Dendritic cell treated with granulocyte-macrophage colony-stimulating factor and Interleukin-4, amounts not matched to agents 40 ng/mL and 50 ng/mL, for 4 days (primary cell): ENCODE data around the gene TCF15.
"Not testable (repeated sequence)": the region's sequence is repeated elsewhere in the genome, so short reads cannot be mapped to it uniquely, and the experiment has no call there.

ENCODE experiments used
- H3K27ac Mint-ChIP-seq: one replicate; pipeline ENCODE4 v1.8.0; 2022; ENCODE audit warnings: mild to moderate bottlenecking, mixed read lengths
- H3K27me3 Mint-ChIP-seq: one replicate; pipeline ENCODE4 v1.8.0; 2022; ENCODE audit warnings: mild to moderate bottlenecking, mixed read lengths
- H3K36me3 Mint-ChIP-seq: one replicate; pipeline ENCODE4 v1.8.0; 2022; ENCODE audit warnings: low read depth, mixed read lengths
- H3K4me1 Mint-ChIP-seq: one replicate; pipeline ENCODE4 v1.8.0; 2022; ENCODE audit warnings: low read depth, mixed read lengths
- H3K4me3 Mint-ChIP-seq: one replicate; pipeline ENCODE4 v1.8.0; 2022; ENCODE audit warnings: mild to moderate bottlenecking, moderate library complexity, mixed read lengths
- H3K9me3 Mint-ChIP-seq: one replicate; pipeline ENCODE4 v1.8.0; 2022; ENCODE audit warnings: mixed read lengths
- intact Hi-C: fragments of 100-400 bp; cut with micrococcal nuclease; formaldehyde crosslinking; loops from one replicate; pipeline ENCODE4 v1.15.0; 2022

Gene TCF15

DNA sequence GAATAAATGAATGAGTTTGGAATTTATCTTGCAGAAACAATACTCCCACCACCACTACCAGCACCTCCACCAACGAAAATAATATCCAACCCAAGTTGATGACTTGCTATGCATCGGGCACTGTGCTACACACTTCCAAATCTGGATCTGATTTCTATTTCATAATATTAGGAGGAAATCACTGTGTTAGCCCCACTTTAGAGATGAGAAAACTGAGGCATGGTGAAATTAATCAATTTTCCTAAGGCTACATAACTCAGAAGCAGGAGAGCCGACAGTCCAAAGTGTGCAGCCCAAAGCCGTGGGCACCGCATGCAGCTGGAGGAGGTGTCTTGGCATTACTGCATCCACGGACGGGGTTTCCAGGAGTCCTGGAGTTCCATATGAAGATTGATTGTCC, 17.6 kb downstream of the TCF15 start:
- H3K9me3 Mint-ChIP-seq, result no peaks in the 10 kb centered on the region
- H3K27me3 Mint-ChIP-seq, result peaks cover 12% of the 10 kb centered on the region
- no peak overlapping the region for H3K4me3 Mint-ChIP-seq
- H3K4me1 Mint-ChIP-seq, result peaks cover 8% of the 10 kb centered on the region
- no peak overlapping the region for H3K27ac Mint-ChIP-seq
- no peaks in the 10 kb centered on the region for H3K36me3 Mint-ChIP-seq
- intact Hi-C loops, result no loop called here

DNA sequence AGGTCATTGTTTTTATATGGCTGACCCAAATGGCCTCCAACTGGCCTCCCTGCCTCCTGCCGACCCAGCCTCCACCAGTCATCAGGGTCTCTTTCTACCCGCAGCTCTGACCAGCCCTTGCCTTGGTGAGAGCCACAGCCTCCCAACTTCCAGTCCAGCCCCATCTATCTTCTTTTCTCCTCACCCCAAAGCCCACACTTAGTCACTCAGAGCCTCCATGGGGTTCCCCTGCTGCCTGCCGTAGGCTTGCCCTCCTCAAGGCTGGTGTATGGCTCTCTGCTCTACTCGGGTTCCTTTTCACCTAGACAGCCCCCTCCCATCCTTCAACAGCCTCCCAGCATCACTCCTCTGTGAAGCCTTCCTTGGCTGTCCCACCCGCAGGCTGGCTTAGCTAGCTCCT, 18.2 kb downstream of the TCF15 start:
- H3K9me3 Mint-ChIP-seq, result no peaks in the 10 kb centered on the region
- no peaks in the 10 kb centered on the region for H3K36me3 Mint-ChIP-seq
- H3K4me3 Mint-ChIP-seq, result no peak overlapping the region
- H3K27me3 Mint-ChIP-seq, result peaks cover 12% of the 10 kb centered on the region
- intact Hi-C loops, result no loop called here
- peak overlapping the region; percentile 10 for H3K27ac Mint-ChIP-seq
- peaks cover 8% of the 10 kb centered on the region for H3K4me1 Mint-ChIP-seq

DNA sequence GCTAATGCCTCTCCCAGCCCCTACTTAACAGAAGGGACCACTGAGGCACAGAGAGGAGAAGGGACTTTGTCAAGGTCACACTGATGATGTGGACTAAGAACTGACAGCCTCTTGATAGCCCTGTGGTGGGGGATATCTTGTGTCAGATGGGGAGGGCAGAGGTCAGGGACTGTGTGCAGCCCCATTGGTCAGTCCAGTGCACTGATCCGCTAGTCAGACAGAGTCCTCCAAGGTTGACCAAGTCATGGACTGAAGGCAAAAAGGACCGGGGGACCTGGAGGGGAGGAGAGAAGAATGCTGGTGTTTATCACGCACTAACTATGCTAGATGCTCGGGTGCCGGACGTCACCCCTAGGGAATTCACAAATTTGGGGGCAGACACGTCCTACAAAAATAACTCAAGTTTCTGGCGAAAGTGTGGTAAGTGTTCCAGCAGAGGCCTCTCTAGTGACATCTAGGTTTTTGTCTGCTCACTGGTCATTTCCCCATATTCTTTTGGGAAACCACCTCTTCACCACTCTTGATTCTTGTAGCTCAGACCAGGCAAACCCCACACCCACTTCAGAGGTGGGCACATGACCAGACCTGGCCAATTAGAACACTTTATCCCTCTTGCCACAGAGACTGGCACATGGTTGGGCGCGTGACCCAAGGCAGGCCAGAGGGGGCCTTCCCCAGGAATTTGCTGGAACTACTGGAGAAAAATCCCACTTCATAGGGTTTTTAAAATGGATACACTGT, 21.0 kb downstream of the TCF15 start:
- intact Hi-C loops, result no loop called here
- Mint-ChIP-seq H3K36me3 (no peaks in the 10 kb centered on the region), H3K4me3 (no peak overlapping the region), H3K27ac (no peak overlapping the region), H3K27me3 (peaks cover 10% of the 10 kb centered on the region), H3K9me3 (no peaks in the 10 kb centered on the region), H3K4me1 (peaks cover 8% of the 10 kb centered on the region)

DNA sequence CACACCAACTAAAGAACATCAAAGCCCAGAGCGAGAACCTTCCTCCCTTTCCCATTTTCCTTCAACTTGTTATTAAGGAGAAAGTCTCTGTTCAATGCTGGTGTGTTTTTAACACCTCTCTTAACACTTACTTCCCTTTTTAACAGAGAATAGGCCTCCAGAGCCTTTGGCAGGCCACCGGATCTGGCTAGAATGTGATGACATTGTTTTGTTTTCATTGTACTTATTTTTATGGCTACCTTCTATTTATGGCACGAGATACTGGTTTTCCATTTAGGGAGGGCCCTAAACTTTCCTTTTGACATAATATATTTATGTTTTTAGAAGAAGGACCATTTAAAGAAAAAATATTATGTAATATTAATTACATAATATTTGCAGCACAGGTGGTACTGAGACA, 21.6 kb downstream of the TCF15 start:
- H3K36me3 Mint-ChIP-seq, result no peaks in the 10 kb centered on the region
- intact Hi-C loops, result no loop called here
- peaks cover 8% of the 10 kb centered on the region for H3K4me1 Mint-ChIP-seq
- H3K4me3 Mint-ChIP-seq, result no peak overlapping the region
- H3K9me3 Mint-ChIP-seq, result no peaks in the 10 kb centered on the region
- H3K27ac Mint-ChIP-seq, result no peak overlapping the region
- peaks cover 10% of the 10 kb centered on the region for H3K27me3 Mint-ChIP-seq

DNA sequence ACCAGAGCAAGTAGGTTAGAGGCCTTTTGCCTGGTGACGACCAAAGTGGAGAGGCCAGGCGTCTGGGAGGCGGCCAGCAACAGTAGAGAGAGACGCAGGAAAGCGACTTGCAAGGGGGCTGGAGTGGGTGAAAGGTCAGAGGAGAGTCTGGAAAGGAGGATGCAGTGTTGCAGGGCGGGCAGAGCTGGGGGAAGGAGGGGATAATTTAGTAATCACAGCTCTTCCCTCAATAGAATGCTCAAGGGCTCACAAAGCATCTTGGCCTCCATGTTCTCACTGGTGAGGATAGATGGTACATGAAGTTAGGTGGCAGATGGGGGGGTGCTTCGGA, 25.2 kb downstream of the TCF15 start:
- peaks cover 8% of the 10 kb centered on the region for H3K4me1 Mint-ChIP-seq
- H3K27ac Mint-ChIP-seq, result no peak overlapping the region
- intact Hi-C loops, result no loop called here
- no peaks in the 10 kb centered on the region for H3K36me3 Mint-ChIP-seq
- no peak overlapping the region for H3K4me3 Mint-ChIP-seq
- H3K27me3 Mint-ChIP-seq, result peaks cover 2% of the 10 kb centered on the region
- H3K9me3 Mint-ChIP-seq, result no peaks in the 10 kb centered on the region

DNA sequence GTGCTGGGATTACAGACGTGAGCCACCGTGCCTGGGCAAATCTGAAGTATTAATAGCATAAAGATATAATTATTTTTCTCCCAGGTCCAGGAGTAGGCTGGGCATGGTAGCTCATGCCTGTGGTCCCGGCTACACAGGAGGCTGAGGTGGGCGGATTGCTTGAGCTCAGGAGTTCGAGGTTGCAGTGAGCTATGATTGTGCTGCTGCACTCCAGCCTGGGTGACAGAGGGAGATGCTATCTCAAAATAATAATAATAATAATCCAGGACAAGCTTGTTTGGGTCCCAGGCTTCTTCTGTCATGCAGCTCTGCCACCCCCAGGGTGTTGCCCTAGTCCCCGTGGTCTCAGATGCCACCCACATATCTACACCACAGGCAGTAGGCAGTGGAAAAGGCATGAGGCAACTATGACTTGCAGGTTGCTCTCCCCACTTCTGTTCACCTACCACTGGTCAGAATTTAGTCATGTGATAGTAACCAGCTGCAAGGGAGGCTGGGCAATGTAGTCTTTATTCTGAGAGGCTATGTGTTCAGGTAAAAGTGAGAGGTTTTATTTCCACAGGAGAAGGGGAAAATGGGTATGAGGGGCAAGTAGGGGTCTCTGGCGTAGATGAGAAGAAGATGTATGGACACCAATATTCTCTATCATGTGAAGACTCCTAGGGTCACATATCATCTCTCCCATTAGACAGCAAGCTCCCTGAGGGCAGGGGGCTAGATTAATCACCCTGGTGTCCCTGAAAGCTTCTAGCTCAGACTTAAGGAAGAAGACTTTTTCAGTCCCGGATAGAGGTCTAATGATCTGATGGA, 25.7 kb downstream of the TCF15 start:
- Mint-ChIP-seq H3K27me3 (peaks cover 2% of the 10 kb centered on the region), H3K36me3 (no peaks in the 10 kb centered on the region), H3K27ac (no peak overlapping the region), H3K9me3 (no peaks in the 10 kb centered on the region), H3K4me3 (no peak overlapping the region), H3K4me1 (peaks cover 6% of the 10 kb centered on the region)
- intact Hi-C loops, result no loop called here

DNA sequence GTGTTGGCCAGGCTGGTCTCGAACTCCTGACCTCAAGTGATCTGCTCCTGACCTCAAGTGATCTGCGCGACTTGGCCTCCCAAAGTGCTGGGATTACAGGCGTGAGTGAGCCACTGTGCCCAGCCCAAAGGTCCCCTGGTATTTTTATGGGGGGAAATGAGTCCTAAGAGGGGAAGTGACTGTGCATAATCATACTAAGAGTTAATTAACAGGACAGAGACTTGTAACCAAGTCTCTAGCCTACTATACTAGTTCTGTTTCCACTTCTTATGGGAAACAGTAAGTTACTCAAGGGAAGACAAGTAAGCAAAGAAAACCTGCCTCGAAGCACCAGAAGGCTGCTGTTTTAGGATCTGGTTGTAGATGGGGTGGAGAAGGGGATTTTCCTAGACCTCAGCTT, 27.9 kb downstream of the TCF15 start:
- H3K4me1 Mint-ChIP-seq, result peaks cover 2% of the 10 kb centered on the region
- no peak overlapping the region for H3K4me3 Mint-ChIP-seq

DNA sequence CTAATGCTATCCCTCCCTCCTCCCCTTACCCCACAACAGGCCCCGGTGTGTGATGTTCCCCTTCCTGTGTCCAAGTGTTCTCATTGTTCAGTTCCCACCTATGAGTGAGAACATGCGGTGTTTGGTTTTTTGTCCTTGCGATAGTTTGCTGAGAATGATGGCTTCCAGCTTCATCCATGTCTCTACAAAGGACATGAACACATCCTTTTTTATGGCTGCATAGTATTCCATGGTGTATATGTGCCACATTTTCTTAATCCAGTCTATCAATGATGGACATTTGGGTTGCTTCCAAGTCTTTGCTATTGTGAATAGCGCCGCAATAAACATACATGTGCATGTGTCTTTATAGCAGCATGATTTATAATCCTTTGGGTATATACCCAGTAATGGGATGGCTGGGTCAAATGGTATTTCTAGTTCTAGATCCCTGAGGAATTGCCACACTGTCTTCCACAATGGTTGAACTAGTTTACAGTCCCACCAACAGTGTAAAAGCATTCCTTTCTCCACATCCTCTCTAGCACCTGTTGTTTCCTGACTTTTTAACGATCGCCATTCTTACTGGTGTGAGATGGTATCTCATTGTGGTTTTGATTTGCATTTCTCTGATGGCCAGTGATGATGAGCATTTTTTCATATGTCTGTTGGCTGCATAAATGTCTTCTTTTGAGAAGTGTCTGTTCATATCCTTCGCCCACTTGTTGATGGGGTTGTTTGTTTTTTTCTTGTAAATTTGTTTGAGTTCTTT, 31.0 kb downstream of the TCF15 start:
- H3K27me3 Mint-ChIP-seq, H3K4me1 Mint-ChIP-seq, H3K9me3 Mint-ChIP-seq, H3K36me3 Mint-ChIP-seq, H3K4me3 Mint-ChIP-seq, intact Hi-C loops, H3K27ac Mint-ChIP-seq: not testable (repeated sequence)

More for the DNA sequence above, 27.9 kb downstream of the TCF15 start:
- H3K36me3 Mint-ChIP-seq, result no peaks in the 10 kb centered on the region
- no peak overlapping the region for H3K27ac Mint-ChIP-seq
- H3K27me3 Mint-ChIP-seq, result peaks cover 2% of the 10 kb centered on the region
- H3K9me3 Mint-ChIP-seq, result no peaks in the 10 kb centered on the region
- intact Hi-C loops, result no loop called here

DNA sequence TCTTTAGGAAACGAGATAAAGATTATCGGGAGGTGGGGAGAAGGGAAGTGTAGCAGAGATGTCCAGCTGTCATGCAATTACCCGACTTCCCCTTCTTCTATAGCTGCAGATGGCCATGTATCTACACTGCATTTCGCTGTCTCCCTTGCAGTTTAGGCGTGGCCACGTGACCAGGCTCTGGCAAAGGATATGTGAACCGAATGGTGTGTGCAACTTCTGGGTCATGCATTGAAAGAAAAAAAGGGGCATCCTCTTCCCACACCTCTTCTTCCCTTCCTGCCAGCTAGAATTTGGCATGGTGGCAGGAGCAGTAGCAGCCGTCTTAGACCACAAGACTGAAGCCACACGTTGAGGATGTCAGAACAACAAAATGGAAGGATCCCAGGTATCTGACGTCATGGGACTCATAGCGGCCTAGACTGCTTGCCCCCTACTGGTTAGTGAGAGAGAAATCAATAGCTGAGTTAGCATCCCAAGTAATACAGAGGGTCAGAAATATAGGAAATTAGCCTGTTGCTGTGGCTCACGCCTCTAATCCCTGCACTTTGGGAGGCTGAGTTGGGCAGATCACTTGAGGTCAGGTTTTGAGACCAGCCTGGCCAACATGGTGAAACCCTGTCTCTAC, 32.8 kb downstream of the TCF15 start:
- intact Hi-C loops, result no loop called here
- H3K27me3 Mint-ChIP-seq, result peaks cover 27% of the 10 kb centered on the region

DNA sequence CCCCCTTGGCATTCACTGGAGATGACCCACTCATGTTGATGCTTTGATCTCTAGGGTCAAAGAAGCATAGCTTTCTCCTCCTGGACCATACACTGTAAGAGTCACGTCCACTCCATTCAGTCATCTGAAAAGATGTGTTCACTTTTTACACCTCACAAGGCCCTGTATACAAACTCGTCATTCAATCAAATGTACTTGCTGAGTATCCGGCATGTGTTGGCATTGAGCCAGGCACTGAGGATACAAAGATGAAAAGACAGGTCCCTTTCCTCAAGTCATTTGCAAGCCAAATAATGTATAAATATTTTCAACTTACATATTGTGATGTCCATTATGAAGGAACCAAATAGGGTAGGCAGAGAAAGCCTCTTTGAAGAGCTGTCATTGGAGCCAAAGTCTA, 34.0 kb downstream of the TCF15 start:
- no peaks in the 10 kb centered on the region for H3K9me3 Mint-ChIP-seq
- no peak overlapping the region for H3K4me3 Mint-ChIP-seq
- no peaks in the 10 kb centered on the region for H3K36me3 Mint-ChIP-seq
- intact Hi-C loops, result no loop called here
- H3K27ac Mint-ChIP-seq, result no peak overlapping the region
- H3K27me3 Mint-ChIP-seq, result peaks cover 35% of the 10 kb centered on the region
- peaks cover 5% of the 10 kb centered on the region for H3K4me1 Mint-ChIP-seq

More for the DNA sequence above, 32.8 kb downstream of the TCF15 start:
- no peak overlapping the region for H3K4me3 Mint-ChIP-seq
- H3K27ac Mint-ChIP-seq, result no peak overlapping the region
- peaks cover 5% of the 10 kb centered on the region for H3K4me1 Mint-ChIP-seq
- no peaks in the 10 kb centered on the region for H3K9me3 Mint-ChIP-seq
- no peaks in the 10 kb centered on the region for H3K36me3 Mint-ChIP-seq

DNA sequence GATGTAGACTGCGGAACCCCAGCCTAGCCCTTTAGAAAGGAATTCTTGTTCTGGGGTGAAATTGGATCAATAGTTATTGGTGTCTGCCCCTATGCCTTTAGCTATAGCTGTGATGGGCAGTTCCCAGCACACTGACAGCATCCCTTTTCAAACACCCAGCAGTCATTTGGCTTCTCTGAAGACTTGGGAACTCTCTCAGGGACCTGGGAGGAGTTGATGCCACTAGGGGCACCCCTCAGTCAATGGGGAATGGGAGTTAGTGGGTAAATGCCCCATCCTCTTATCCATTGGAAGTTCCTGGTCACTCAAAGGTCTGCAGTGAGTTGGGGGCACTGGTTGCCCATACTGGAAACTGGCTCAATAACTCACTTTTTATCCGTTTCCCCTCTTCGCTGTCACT, 34.9 kb downstream of the TCF15 start:
- Mint-ChIP-seq H3K27me3 (peaks cover 36% of the 10 kb centered on the region), H3K9me3 (no peaks in the 10 kb centered on the region), H3K36me3 (no peaks in the 10 kb centered on the region), H3K27ac (no peak overlapping the region), H3K4me1 (peaks cover 5% of the 10 kb centered on the region), H3K4me3 (no peak overlapping the region)
- intact Hi-C loops, result no loop called here

DNA sequence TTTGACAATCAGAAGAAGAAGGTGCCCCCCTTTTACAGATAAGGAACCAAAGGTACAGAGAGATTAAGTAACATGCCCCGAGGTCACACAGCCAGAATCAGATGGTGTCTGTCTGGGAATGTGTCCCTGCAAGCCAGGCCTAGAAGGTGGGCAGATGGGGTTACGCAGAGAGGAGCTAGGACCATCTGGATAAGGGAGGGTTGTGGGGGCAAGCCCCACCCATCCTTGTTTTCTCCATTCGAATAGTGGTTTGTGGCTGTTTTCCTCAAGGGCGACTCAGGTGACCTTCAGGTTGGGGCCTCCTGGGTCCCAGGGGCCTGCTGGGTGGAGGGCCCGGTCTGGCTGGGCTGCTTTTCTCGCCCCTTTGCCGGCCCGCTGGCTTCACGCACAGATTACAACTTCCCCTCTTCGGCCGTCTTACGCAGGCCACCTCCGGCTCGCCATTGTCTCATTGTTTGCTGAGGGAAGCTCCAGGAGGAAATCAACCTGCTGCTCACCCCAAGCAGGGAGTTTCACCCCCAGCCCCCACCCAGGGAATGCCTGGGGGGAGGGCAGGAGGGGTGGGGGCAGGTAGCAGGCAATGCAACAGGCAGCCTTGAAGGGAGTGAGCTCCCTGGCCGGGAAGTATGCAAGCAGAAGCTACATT, 35.7 kb downstream of the TCF15 start:
- no peaks in the 10 kb centered on the region for H3K9me3 Mint-ChIP-seq
- no peak overlapping the region for H3K27ac Mint-ChIP-seq
- H3K36me3 Mint-ChIP-seq, result no peaks in the 10 kb centered on the region
- intact Hi-C loops, result no loop called here
- H3K4me3 Mint-ChIP-seq, result no peak overlapping the region
- peaks cover 36% of the 10 kb centered on the region for H3K27me3 Mint-ChIP-seq
- peaks cover 5% of the 10 kb centered on the region for H3K4me1 Mint-ChIP-seq

DNA sequence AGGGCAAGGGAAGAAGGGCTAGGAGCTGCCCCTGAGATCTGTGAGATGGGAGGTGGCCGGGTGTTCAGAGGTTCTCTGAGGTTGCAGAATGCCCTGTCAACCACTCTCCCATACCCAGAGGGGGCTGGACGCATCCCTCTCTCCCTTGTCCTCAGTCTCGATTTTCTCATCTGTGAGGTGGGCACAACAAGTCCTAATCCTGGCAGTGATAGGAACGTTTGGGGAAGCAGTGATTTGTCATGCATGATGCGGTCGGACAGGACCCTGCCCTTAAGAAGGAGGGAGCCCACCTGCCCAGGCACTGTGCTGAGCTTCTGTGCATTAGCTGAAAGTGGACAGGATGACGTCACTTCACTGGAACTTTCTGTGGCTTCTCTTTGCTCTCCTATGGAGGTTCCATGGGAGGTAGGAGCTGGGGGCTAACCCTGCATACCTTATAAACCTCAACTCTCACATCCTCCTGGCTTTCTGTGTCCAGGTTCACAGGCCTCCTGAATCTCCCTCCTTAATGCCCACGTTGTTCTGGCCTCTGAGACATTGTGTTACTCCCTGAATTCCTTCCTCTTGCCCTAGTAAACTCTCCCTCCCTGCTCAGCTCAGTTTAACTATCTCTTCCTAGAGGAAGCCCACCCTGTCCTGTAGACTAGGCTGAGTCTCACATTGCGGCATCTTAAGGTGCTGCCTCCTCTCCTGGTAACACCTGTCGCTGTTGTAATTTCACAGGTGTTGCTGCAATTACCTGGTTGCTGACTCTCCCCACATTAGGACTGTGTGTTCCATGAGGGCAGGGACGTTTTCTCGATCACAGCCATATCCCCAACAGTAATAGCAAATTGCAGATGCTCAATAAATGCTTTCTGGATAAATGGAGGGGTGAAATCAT, 36.5 kb downstream of the TCF15 start:
- Mint-ChIP-seq H3K27ac (no peak overlapping the region), H3K4me1 (peaks cover 5% of the 10 kb centered on the region), H3K36me3 (no peaks in the 10 kb centered on the region), H3K9me3 (no peaks in the 10 kb centered on the region), H3K4me3 (no peak overlapping the region), H3K27me3 (peaks cover 41% of the 10 kb centered on the region)
- intact Hi-C loops, result no loop called here
